Breast epithelium (tissue), 3 donors: Measurements from ENCODE around the gene DECR2.

ENCODE experiments used
- POLR2A ChIP-seq: fragments of 450-650 bp; IDR thresholded peaks from one replicate; pipeline ENCODE4 v1.6.1; 2016; ENCODE audit warnings: antibody characterized with exemption, mild to moderate bottlenecking, moderate library complexity
- POLR2AphosphoS5 ChIP-seq, 3 donors: sonication (generic); formaldehyde crosslinking; IDR thresholded peaks; one replicate each; pipeline ENCODE4 v1.6.1; 2017; ENCODE audit warnings: antibody characterized with exemption in 3 of 3
- TF ChIP-seq, protein P1 (sequence below), 3 donors: fragments of 450-650 bp; IDR thresholded peaks; one replicate each; pipeline ENCODE4 v1.5.1; 2016 to 2017; ENCODE audit warnings: antibody characterized with exemption in 3 of 3, mild to moderate bottlenecking in 3 of 3, moderate library complexity in 3 of 3

DNA sequence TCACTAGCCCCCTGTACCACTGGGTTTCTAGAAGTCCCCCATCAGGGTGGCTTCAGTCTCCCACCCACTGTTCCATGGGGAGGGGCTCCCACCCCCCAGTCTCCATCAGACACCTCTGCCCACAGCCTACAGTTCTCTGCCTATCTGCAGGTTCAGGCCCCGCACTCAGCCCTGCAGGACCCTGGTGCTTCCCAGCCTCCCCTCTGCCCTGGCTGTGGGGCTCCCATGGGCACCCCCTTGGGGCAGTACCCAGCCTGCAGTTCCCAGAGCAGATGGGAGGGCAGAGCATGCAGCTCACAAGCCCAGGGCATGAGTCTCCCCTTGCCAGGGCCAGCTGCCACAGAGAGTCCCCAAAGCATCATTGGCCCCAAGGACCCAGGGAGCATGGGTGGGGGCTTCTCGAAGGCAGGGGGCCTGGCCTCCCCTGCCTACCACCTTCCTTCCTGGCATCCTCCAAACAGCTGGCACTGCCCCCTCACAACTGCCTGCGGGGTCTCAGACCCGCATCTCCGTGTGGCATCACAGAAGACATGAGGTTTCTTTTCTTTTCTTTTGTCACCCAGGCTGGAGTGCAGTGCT is 28.6 kb upstream of the DECR2 start:
- TF ChIP-seq, protein P1, sequence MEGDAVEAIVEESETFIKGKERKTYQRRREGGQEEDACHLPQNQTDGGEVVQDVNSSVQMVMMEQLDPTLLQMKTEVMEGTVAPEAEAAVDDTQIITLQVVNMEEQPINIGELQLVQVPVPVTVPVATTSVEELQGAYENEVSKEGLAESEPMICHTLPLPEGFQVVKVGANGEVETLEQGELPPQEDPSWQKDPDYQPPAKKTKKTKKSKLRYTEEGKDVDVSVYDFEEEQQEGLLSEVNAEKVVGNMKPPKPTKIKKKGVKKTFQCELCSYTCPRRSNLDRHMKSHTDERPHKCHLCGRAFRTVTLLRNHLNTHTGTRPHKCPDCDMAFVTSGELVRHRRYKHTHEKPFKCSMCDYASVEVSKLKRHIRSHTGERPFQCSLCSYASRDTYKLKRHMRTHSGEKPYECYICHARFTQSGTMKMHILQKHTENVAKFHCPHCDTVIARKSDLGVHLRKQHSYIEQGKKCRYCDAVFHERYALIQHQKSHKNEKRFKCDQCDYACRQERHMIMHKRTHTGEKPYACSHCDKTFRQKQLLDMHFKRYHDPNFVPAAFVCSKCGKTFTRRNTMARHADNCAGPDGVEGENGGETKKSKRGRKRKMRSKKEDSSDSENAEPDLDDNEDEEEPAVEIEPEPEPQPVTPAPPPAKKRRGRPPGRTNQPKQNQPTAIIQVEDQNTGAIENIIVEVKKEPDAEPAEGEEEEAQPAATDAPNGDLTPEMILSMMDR (IDR thresholded peaks at IDR 0.05), result no peak
- no peak for TF ChIP-seq POLR2AphosphoS5 (IDR thresholded peaks at IDR 0.05)
- TF ChIP-seq POLR2A, result no peak
